Measurements from ENCODE around the gene BPTF.

- TF ChIP-seq CTCF (IDR thresholded peaks at IDR 0.05; ENCODE audit: borderline replicate concordance, extremely low read depth, low read length, poor library complexity, severe bottlenecking) = no peak
- peak; percentile 50 for TF ChIP-seq EZH2 (IDR thresholded peaks at IDR 0.05; ENCODE audit: borderline replicate concordance, low read depth, low read length, severe bottlenecking)
Observed at GRCh38 chr17:67993998-67994361, 168.7 kb downstream of the BPTF start.
